8988T (cell line): ENCODE measurements around the gene ZNF227.
"Not testable (repeated sequence)": the region's sequence is repeated elsewhere in the genome, so short reads cannot be mapped to it uniquely, and the experiment has no call there.

ENCODE experiments used
- DNase-seq: peaks from one replicate; pipeline ENCODE4 v3.0.0; 2011

ZNF227 gene

DNA sequence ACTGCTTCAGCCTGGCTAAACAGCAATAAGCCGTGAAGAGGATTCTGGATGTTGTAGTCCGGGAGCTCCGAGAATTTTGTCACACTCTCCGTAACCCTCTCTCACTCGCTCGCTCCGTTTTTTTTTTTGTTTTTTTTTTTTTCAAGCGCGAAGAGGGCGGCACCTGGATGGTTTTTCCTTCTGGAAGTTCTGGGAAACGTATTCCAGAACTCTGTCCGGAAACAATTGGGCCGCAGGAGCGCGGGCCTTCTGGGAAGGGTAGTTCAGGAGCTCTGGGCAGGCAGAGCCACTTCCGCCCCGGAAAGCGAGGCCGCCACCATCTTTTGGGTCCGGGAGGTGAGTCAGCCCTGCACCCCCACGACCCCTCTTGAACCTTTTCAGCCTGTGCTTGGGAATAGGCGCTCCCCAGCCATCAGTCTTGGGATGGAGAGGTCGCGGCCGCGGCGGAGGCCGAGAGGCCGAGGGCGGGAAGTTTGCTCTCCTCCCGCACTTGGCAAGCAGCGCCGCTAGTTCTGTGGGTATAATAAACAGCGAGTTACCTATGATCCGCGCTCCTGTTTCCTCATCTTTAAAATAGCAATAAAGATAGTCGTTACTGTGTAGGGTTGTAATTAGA is at the start of gene ZNF227:
TSS of gene ZNF227 (plus strand) at position 283 of the 616 bp plus-strand sequence. CDS start 5,261 bp downstream, outside the sequence.
- DNase-seq: peak; percentile 27

GRCh38 chr19:44163789-44164188 is 48.5 kb upstream of the ZNF227 start:
- no peak for DNase-seq

- no peak for DNase-seq
These were observed 48.0 kb upstream of the ZNF227 start for GRCh38 chr19:44164327-44164672.

- DNase-seq: peak; percentile 21
These were observed 47.4 kb upstream of the ZNF227 start, which contains the start of gene ZNF226 for GRCh38 chr19:44164673-44165512. Gene ZNF226, plus strand, starts transcription at chr19:44165100. Its CDS starts 4,981 bp downstream, at chr19:44170081.

DNA sequence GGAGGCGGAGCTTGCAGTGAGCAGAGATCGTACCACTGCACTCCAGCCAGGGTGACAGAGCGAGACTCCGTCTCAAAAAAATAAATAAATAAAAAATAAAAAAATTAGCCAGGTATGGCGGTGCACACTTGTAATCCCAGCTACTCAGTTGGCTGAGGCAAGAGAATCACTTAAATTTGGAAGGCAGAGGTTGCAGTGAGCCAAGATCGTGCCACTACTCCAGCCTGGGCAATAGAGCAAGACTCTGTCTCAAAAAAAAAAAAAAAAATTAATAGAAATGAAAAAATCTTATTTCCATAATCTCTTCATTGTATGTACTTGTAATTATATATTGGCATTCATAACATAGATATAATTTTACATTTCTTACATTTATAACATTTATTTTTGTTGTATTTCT is 41.7 kb upstream of the ZNF227 start:
- not testable (repeated sequence) for DNase-seq

GRCh38 chr19:44176590-44176989 is 35.7 kb upstream of the ZNF227 start:
- DNase-seq: no peak

DNA sequence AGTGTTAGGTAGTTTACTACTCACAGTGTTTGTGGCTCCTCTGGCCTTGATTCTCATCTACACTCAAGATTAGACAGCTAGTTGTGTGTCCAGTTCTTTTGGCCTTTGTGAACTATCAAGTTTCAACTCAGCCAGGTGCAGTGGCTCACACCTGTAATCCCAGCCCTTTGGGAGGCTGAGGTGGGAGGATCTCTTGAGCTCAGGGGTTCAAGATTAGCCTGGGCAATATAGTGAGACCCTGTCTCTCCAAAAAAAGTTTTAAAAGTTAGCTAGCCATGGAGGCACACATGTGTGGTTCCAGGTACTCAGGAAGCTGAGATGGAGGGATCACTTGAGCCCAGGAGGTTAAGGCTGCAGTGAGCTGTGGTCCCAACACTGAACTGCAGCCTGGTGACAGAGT is 31.4 kb upstream of the ZNF227 start:
- no peak for DNase-seq

DNA sequence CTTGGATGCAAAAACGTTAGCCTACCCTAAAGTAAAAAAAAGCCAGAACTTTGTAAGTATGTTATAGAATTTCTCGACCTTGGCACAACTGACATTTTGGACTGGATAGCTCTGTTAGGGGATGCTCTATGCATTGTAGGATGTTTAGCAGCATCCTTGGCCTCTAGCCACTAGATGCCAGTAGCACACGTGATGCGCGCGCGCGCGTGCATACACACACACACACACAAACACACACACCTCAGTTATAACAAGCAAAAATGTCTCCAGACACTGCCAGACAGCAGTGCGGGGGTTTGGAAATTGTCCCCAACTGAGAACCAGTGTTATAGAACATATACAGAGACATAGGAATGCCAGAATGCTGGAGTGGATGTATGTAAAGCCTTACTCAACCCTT is 30.2 kb upstream of the ZNF227 start:
- no peak for DNase-seq

GRCh38 chr19:44190020-44190419 is 22.3 kb upstream of the ZNF227 start:
- no peak for DNase-seq

DNA sequence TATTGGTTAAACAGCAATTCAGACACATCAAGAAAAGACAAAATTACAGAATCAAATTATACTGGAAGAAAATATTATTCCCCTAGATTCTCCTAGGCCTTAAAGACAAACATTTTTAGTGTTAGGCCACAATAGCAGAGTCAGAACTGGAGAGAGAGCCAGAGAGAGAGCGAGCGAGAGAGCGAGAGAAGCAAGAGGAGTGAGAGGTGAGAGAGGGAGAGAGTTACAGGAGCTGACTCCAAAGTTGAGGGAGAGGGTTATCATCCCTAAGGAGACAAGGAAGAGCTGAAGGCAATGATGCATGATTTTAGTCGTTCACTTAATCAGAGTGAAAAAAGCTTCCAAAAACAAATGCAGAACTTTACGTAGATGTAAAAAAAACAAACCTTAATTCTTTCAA is 20.2 kb upstream of the ZNF227 start:
- no peak for DNase-seq

- DNase-seq: no peak
These were observed 15.6 kb upstream of the ZNF227 start for GRCh38 chr19:44196772-44197171.

DNA sequence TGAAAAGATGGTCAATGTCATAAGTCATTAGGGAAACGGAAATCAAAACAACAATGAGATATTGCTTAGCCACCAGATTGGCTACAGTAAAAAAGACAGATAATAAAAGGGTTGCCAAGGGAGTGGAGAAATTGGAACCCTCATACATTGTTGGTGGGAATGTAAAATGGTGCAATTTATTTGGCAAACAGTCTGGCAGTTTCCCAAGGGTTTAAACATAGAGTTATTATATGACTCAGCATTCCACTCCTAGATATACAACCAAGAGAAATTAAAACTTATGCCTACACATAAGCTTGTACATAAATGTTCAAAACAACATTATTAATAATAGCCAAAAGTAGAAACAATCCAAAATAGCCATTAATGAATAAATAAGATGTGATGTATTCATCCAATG is 9.9 kb upstream of the ZNF227 start:
- DNase-seq: no peak

- no peak for DNase-seq
These were observed 9.4 kb upstream of the ZNF227 start for GRCh38 chr19:44202974-44203373.

DNA sequence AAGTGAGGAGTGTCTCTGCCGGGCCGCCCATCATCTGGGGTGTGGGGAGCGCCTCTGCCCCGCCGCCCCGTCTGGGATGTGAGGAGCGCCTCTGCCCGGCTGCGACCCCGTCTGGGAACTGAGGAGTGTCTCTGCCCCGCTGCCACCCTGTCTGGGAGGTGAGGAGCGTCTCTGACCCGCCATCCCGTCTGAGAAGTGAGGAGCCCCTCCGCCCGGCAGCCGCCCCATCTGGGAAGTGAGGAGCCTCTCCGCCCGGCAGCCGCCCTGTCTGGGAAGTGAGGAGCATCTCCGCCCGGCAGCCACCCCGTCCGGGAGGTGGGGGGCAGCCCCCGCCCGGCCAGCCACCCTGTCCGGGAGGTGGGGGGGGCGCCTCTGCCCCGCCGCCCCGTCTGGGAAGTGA is 8.5 kb upstream of the ZNF227 start:
- DNase-seq: not testable (repeated sequence)

DNA sequence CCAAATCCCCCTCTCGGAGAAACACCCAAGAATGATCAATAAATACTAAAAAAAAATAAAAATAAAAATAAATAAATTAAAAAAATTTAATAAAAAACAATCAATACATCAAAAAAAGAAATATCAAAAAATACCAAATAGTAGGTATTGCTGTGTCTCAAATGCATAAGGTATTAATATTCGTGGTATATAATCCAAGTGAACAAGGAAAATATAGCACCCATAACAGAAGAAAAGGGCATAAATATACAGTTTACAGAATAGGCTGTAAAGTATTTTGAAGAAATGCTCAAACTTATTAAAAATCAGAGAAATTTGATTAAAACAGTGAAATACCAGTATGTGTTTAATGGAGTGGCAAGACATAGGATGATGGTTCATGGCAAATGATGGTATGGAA is 7.6 kb upstream of the ZNF227 start:
- DNase-seq: no peak

DNA sequence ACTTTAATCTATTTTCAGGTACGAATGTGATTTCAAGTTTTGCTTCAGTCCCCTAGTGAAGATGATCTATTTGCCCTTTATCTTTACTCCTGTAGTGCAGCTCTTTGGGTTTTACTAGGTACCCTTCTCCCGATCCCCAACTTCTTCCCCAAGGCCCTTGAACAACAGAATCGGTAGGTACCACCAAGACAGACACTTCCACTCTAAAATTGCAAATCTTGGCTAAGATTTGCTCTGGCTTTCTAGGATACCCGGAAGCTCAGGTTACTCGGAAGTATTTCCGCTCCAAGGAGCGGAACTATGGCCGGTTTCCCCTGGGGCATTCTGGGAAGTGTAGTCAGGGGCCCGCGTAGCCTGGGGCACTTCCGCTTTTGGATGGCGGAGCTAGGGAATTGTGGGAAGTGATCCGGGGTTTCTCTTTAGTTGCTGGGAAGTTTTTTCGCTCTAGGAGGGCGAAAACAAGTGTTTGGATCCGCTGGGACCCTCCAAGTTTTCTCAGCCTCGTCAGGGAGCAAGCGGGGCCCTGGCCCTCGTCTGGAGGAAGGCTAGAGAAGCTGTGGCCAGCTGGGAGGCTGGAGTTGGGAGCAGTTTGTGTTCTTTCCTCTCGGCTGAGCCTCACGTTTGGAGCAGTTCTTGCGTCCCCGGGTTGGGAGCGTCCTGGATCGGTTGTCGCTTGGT is 5.1 kb upstream of the ZNF227 start:
- DNase-seq: peak; percentile 34

DNA sequence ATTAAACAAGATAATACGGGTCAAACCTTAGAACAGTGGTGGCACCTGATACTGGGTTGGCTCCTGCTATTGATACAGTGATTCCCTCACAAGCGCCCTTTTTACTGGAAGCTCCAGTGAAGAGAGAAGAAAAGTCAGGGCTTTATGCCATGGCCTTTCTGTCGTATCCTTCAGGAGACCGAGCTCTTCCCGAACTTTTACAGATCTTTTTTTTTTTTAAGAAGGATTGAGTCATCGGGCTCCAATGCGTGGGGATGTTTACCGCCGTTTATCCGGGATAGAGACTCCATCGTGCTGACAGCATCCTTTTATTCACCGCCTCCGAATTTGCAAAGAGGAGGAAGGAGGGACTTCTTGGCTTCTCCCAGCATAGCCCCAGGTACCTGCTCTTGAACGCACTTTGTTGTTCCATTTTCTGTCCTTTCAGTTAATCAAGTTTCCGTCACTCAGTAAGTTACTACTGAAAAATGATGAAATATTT is 574 bp downstream of the ZNF227 start:
- DNase-seq: no peak

DNA sequence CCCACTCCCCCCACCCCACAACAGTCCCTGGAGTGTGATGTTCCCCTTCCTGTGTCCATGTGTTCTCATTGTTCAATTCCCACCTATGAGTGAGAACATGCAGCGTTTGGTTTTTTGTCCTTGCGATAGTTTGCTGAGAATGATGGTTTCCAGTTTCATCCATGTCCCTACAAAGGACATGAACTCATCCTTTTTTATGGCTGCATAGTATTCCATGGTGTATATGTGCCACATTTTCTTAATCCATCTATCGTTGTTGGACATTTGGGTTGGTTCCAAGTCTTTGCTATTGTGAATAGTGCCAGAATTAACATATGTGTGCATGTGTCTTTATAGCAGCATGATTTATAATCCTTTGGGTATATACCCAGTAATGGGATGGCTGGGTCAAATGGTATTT is 7.6 kb downstream of the ZNF227 start:
- DNase-seq: not testable (repeated sequence)

DNA sequence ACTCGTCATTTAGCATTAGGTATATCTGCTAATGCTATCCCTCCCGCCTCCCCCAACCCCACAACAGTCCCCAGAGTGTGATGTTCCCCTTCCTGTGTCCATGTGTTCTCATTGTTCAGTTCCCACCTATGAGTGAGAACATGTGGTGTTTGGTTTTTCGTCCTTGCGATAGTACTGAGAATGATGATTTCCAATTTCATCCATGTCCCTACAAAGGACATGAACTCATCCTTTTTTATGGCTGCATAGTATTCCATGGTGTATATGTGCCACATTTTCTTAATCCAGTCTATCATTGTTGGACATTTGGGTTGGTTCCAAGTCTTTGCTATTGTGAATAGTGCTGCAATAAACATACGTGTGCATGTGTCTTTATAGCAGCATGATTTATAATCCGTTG is 8.4 kb downstream of the ZNF227 start:
- not testable (repeated sequence) for DNase-seq

- DNase-seq: not testable (repeated sequence)
These were observed 9.0 kb downstream of the ZNF227 start for GRCh38 chr19:44221291-44221690.

- no peak for DNase-seq
These were observed 16.0 kb downstream of the ZNF227 start for GRCh38 chr19:44228318-44228717.

GRCh38 chr19:44232867-44233266 is 20.5 kb downstream of the ZNF227 start:
- no peak for DNase-seq

GRCh38 chr19:44236384-44236783 is 24.1 kb downstream of the ZNF227 start:
- DNase-seq: no peak

DNA sequence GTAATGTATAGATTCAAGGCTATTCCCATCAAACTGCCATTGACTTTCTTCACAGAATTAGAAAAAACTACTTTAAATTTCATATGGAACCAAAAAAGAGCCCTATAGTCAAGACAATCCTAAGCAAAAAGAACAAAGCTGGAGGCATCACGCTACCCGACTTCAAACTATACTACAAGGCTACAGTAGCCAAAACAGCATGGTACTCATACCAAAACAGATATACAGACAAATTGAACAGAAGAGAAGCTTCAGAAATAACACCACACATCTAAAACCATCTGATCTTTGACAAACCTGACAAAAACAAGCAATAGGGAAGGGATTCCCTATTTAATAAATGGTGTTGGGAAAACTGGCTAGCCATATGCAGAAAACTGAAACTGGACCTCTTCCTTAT is 40.0 kb downstream of the ZNF227 start:
- not testable (repeated sequence) for DNase-seq
